AG10803 (cell line): ENCODE data around the gene SYT8.

Source experiments
- DNase-seq: peaks from one replicate; pipeline ENCODE4 v3.0.0; 2010; ENCODE audit warnings: low read depth
- H3K4me3 ChIP-seq: 2 replicates; pipeline ENCODE4 v1.5.1; 2011; ENCODE audit warnings: mild to moderate bottlenecking, low read length, control low read depth
- TF ChIP-seq, protein P1 (sequence below): conservative IDR thresholded peaks from 2 replicates; pipeline ENCODE4 v1.5.1; 2011; ENCODE audit warnings: mild to moderate bottlenecking, low read length, control low read depth, inconsistent platforms

SYT8 gene

DNA sequence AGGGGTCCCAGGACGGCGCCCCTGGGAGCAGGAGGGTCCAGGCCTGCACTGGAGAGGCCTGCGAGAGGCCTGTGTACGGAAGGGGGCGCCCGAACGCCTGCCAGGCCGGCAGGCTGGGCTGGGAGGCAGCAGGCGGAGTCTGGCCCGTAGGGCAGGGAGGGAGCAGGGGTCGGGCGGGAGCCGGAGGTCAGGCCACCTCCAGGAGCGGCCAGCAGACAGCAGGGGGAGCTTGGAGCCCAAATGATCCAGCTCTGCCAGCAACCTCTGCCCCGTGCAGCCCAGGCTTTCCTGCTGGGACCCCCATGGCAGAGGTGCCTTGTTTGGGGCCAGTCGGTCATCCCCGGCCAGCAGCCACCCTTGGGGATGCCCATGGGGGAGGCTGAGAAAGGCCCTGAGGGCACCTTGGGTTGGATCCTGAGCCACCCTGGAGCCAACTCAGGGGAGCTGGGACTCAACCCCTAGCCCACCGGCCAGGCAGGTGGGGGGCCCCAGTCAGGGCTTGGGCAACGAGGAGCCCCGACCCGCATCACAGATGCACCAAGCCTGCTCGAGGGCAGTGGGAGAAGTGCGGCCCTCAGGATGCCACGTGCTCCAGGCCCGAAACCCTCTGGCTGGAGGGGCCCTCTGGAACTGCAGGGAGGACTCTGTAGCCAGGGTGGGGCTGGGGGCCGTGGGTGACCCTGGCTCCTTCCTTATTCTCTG is 9.6 kb upstream of the SYT8 start:
- no peak overlapping the region for H3K4me3 ChIP-seq
- TF ChIP-seq, protein P1, sequence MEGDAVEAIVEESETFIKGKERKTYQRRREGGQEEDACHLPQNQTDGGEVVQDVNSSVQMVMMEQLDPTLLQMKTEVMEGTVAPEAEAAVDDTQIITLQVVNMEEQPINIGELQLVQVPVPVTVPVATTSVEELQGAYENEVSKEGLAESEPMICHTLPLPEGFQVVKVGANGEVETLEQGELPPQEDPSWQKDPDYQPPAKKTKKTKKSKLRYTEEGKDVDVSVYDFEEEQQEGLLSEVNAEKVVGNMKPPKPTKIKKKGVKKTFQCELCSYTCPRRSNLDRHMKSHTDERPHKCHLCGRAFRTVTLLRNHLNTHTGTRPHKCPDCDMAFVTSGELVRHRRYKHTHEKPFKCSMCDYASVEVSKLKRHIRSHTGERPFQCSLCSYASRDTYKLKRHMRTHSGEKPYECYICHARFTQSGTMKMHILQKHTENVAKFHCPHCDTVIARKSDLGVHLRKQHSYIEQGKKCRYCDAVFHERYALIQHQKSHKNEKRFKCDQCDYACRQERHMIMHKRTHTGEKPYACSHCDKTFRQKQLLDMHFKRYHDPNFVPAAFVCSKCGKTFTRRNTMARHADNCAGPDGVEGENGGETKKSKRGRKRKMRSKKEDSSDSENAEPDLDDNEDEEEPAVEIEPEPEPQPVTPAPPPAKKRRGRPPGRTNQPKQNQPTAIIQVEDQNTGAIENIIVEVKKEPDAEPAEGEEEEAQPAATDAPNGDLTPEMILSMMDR = peak; percentile 22; the same call in 1 of the 2 replicates
- DNase-seq = no peak

DNA sequence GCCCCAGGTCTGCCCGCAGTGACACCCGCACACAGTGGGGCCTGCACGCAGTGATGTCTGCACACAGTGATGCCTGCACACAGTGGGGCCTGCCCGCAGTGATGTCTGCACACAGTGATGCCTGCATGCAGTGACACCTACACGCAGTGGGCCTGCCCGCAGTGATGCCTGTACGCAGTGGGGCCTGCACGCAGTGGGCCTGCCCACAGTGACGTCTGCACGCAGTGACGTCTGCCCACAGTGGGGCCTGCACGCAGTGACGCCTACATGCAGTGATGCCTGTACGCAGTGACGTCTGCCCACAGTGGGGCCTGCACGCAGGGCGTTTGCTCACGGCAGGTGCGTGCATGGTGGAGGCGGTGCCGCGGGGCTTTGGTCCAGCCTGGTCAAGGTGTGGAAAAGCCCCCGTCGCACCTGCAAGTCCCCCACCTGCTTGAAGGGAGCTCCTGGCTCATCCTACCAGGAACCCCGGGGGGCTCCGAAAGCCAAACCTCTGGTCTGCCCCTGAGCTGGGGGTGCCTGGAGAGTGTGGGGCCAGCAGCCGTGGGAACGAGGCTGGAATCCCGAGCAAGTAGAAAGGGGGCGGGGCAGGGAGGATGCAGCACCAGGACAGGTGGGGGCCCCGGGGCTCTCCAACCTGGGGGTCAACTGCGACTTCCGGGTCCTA is 8.9 kb upstream of the SYT8 start:
- TF ChIP-seq, protein P1 = no peak
- no peak for DNase-seq
- H3K4me3 ChIP-seq = no peak overlapping the region

DNA sequence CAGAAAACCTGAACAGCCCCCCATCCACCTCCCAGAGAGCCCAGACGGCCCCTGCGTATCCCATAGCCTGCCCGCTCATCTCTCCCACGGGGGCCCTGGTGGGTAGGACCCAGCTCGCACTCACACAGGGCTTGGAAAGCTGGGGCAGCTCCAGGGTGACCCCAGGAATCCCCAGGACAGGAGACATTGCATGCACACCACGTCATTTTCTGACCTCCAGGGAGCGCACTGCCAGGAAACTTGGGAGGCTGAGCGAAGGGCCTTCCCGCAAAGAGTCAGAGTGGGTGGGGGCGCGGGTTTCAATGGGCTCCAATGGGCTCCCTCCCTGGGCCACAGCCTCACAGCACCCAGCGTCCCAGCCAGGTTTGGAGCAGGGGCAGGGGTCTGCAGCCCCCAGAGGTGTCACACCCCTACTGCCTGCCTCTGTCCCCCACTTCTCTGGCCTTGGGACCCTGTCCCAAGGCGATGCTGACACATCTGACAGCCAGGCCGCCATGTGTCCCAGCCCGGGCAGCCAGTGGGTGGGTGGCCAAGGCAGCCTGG is 8.2 kb upstream of the SYT8 start:
- no peak overlapping the region for H3K4me3 ChIP-seq
- DNase-seq = peak; percentile 65
- TF ChIP-seq, protein P1 = peak; percentile 31; the same call in 1 of the 2 replicates

DNA sequence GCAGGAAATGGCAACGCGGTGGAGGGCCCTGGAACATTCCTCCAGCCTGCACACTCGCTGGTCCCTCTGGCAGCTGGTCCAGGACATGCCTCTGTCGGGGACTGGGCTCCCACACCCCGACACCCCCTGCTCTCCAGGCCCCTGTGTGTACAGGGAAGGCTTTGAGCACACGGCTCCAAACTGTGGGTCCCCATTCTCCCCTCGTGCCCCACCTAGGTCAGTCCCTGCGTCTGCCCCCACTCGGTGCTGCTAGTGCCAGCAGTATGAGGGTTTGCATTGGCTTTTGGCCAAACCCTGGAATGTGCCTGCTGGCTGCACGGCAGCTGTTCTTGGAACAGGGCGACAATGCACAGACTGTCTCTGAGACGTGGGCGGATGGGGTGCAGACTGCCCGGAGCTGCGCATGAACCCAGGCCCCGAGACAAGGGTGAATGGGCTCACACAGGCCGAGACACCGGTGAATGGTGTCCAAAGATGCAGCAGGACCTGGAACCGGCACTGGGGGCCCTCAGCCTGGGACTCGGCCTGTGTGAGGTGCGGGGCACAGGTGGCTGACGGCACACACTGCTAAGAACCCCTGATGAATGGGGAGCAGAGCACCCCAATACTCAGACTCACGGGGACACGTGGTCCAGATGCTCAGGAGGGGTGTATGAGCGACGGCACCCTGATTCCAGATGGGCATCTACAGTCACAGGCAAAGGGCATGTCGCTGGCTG is 7.5 kb upstream of the SYT8 start:
- DNase-seq = peak; percentile 89
- TF ChIP-seq, protein P1 = 0 out of 2 replicates have a peak, but pooled peaks have one; percentile 15
- H3K4me3 ChIP-seq = no peak overlapping the region; the same call in 1 of the 2 replicates

DNA sequence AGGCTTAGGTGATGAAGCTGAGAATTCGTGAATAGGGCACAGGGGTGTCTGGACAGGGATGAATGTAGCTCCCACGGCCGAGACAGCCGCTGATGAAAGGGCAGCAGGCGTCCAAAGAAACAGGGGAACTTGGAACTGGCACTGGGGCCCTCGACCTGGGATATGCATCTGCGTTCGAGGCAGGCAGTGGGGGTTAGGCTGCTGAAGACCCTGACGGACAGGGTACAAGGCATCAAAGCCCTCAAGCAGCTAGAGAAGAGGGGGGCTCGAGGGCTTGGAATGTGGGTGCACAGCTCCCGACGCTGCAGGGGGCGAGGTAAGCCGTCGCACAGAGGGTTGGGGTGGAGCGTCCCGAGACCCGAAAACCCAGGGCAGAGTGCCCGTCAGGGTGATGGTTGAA is 6.9 kb upstream of the SYT8 start:
- TF ChIP-seq, protein P1 = no peak
- DNase-seq = no peak
- H3K4me3 ChIP-seq = no peak overlapping the region

DNA sequence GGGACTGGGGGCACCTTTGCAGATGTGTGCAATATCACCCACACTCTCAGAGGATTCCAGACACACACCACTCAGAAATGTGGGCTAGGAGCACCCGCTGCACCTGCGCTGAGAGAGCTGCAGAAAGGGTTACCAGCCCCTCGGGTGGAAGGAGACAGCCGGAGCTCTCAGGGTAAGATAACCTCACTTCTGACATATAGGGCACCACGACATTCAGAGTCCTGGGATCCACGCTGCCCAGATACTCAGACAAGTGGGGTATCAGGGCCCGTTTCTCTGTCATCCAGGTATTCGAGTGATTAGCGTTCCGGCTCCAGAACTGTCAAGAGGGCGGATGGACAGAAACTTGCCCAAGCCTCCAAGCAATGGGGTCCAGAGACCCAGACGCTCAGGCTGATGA is 6.2 kb upstream of the SYT8 start:
- TF ChIP-seq, protein P1 = no peak
- no peak overlapping the region for H3K4me3 ChIP-seq
- DNase-seq = no peak
